HG03097 (cell line): ENCODE measurements around the gene SLC23A2.
"Not testable (repeated sequence)": the region's sequence is repeated elsewhere in the genome, so short reads cannot be mapped to it uniquely, and the experiment has no call there.

Experiments used
- ATAC-seq: cut with Tn5 transposase; IDR thresholded peaks from one replicate; pipeline ENCODE4 v1.9.1; 2021; ENCODE audit not compliant: unreplicated experiment, low FRiP score

SLC23A2 gene

GRCh38 chr20:4883546-4883945, 117.8 kb downstream of the SLC23A2 start:
- ATAC-seq = no peak

- ATAC-seq = no peak
Measured at GRCh38 chr20:4883051-4883450, 118.3 kb downstream of the SLC23A2 start.

- no peak for ATAC-seq
Measured at GRCh38 chr20:4881006-4881730, 120.1 kb downstream of the SLC23A2 start.

GRCh38 chr20:4880051-4880450, 121.3 kb downstream of the SLC23A2 start:
- ATAC-seq = no peak

GRCh38 chr20:4878099-4878498, 123.2 kb downstream of the SLC23A2 start:
- ATAC-seq = not testable (repeated sequence)

- no peak for ATAC-seq
Measured at GRCh38 chr20:4876731-4877130, 124.6 kb downstream of the SLC23A2 start.

GRCh38 chr20:4876301-4876700, 125.0 kb downstream of the SLC23A2 start:
- ATAC-seq = no peak

- ATAC-seq = no peak
Measured at GRCh38 chr20:4875578-4876067, 125.7 kb downstream of the SLC23A2 start.

GRCh38 chr20:4873396-4873795, 127.9 kb downstream of the SLC23A2 start:
- ATAC-seq = no peak

GRCh38 chr20:4871486-4871885, 129.8 kb downstream of the SLC23A2 start:
- no peak for ATAC-seq

- ATAC-seq = no peak
Measured at GRCh38 chr20:4870906-4871305, 130.4 kb downstream of the SLC23A2 start.

GRCh38 chr20:4869290-4870193, 131.8 kb downstream of the SLC23A2 start:
- no peak for ATAC-seq

GRCh38 chr20:4867051-4867450, 134.3 kb downstream of the SLC23A2 start:
- no peak for ATAC-seq

GRCh38 chr20:4866429-4866828, 134.9 kb downstream of the SLC23A2 start:
- ATAC-seq = no peak

- ATAC-seq = no peak
Measured at GRCh38 chr20:4864311-4864752, 137.0 kb downstream of the SLC23A2 start.

GRCh38 chr20:4862661-4863060, 138.6 kb downstream of the SLC23A2 start:
- ATAC-seq = no peak

GRCh38 chr20:4861961-4862360, 139.3 kb downstream of the SLC23A2 start:
- no peak for ATAC-seq

GRCh38 chr20:4858000-4858399, 143.3 kb downstream of the SLC23A2 start:
- ATAC-seq = no peak

GRCh38 chr20:4856022-4856755, 145.1 kb downstream of the SLC23A2 start:
- ATAC-seq = no peak

GRCh38 chr20:4855555-4855954, 145.8 kb downstream of the SLC23A2 start:
- no peak for ATAC-seq

- ATAC-seq = no peak
Measured at GRCh38 chr20:4855097-4855496, 146.2 kb downstream of the SLC23A2 start.
